Immature natural killer cell (primary cell): ENCODE results near the gene SAE1. TPM values are rescaled to one million over a fixed set of nuclear protein-coding genes. Genes with fewer than 3 reads are reported as not detected.

Source experiments
- DNase-seq, 3 donors: peaks; one replicate each; pipeline ENCODE4 v3.0.0; 2022; ENCODE audit warnings: mixed read lengths in 1 of 3
- H3K27ac Mint-ChIP-seq, 6 donors: one replicate each; pipeline ENCODE4 v1.8.0; 2020; ENCODE audit warnings: mixed read lengths in 6 of 6, mild to moderate bottlenecking in 5 of 6, inconsistent platforms in 4 of 6, moderate library complexity in 3 of 6
- H3K27me3 Mint-ChIP-seq, 3 donors: one replicate each; pipeline ENCODE4 v1.8.0; 2020 to 2021; ENCODE audit warnings: low read depth in 3 of 3, mild to moderate bottlenecking in 3 of 3, mixed read lengths in 3 of 3, moderate library complexity in 3 of 3, inconsistent platforms in 1 of 3
- H3K36me3 Mint-ChIP-seq, 3 donors: one replicate each; pipeline ENCODE4 v1.8.0; 2020; ENCODE audit warnings: mixed read lengths in 3 of 3, inconsistent platforms in 2 of 3, mild to moderate bottlenecking in 2 of 3
- H3K4me1 Mint-ChIP-seq, 2 donors: one replicate each; pipeline ENCODE4 v1.8.0; 2020; ENCODE audit warnings: inconsistent platforms in 2 of 2, mild to moderate bottlenecking in 2 of 2, mixed read lengths in 2 of 2, moderate library complexity in 1 of 2
- H3K4me3 Mint-ChIP-seq, 5 donors: one replicate each; pipeline ENCODE4 v1.8.0; 2020; ENCODE audit warnings: mild to moderate bottlenecking in 5 of 5, mixed read lengths in 5 of 5, inconsistent platforms in 3 of 5, moderate library complexity in 3 of 5
- H3K9me3 Mint-ChIP-seq, 6 donors: one replicate each; pipeline ENCODE4 v1.8.0; 2020; ENCODE audit warnings: mild to moderate bottlenecking in 6 of 6, mixed read lengths in 6 of 6, inconsistent platforms in 4 of 6, moderate library complexity in 3 of 6
- polyA plus RNA-seq, 3 donors: library from polyadenylated mRNA; unstranded; fragments of 300-500 nt; fragmentation: Illumina TruSeq; gene quantifications; one replicate each; pipeline ENCODE4 v1.2.3, GENCODE V29; 2021

SAE1 gene
- polyA plus RNA-seq, 3 donors from 2014 or later: 111 to 159 (median 119) TPM

- H3K36me3 Mint-ChIP-seq: no peaks in the 10 kb centered on the region
- H3K9me3 Mint-ChIP-seq: no peaks in the 10 kb centered on the region
- peaks cover 21 to 25% of the 10 kb centered on the region in 2 donors for H3K4me1 Mint-ChIP-seq
- DNase-seq: peak; percentile 57 to 68 (median 60)
- peak overlapping the region; percentile 83 to 89 (median 85) for H3K4me3 Mint-ChIP-seq
- H3K27ac Mint-ChIP-seq: peak overlapping the region in 5 of 6 donors; percentile 74 to 94 (median 93)
- H3K27me3 Mint-ChIP-seq: peaks cover 19 to 24% (median 22%) of the 10 kb centered on the region in 3 donors
Observed at GRCh38 chr19:47227352-47228167, 96.9 kb downstream of the SAE1 start.

- Mint-ChIP-seq H3K4me3 (peak overlapping the region in 4 of 5 donors; percentile 83 to 89 (median 85)), H3K4me1 (peaks cover 27 to 29% of the 10 kb centered on the region in 2 donors), H3K36me3 (no peaks in the 10 kb centered on the region), H3K27ac (peak overlapping the region in 1 of 6 donors; percentile 94), H3K9me3 (no peaks in the 10 kb centered on the region), H3K27me3 (peaks cover 19 to 25% (median 24%) of the 10 kb centered on the region in 3 donors)
- peak; percentile 50 for DNase-seq
Observed at GRCh38 chr19:47228168-47228936, 97.7 kb downstream of the SAE1 start.

GRCh38 chr19:47228937-47229675, 98.5 kb downstream of the SAE1 start:
- Mint-ChIP-seq H3K9me3 (no peaks in the 10 kb centered on the region), H3K27me3 (peaks cover 19 to 25% (median 22%) of the 10 kb centered on the region in 3 donors), H3K27ac (no peak overlapping the region), H3K4me3 (no peak overlapping the region), H3K4me1 (peaks cover 27 to 29% of the 10 kb centered on the region in 2 donors), H3K36me3 (no peaks in the 10 kb centered on the region)
- DNase-seq: peak; percentile 64 to 67 (median 65)

GRCh38 chr19:47229676-47230053, 99.0 kb downstream of the SAE1 start:
- peak in 2 of 3 donors; percentile 40 to 41 for DNase-seq
- Mint-ChIP-seq H3K36me3 (no peaks in the 10 kb centered on the region), H3K27ac (no peak overlapping the region), H3K4me3 (no peak overlapping the region), H3K4me1 (peaks cover 27 to 29% of the 10 kb centered on the region in 2 donors), H3K9me3 (no peaks in the 10 kb centered on the region), H3K27me3 (peaks cover 19 to 25% (median 22%) of the 10 kb centered on the region in 3 donors)

GRCh38 chr19:47230054-47230920, 99.7 kb downstream of the SAE1 start:
- peak overlapping the region; percentile 8 to 67 (median 46) for H3K4me3 Mint-ChIP-seq
- peaks cover 26 to 28% of the 10 kb centered on the region in 2 donors for H3K4me1 Mint-ChIP-seq
- no peaks in the 10 kb centered on the region for H3K9me3 Mint-ChIP-seq
- H3K27ac Mint-ChIP-seq: no peak overlapping the region
- peaks cover 19 to 25% (median 22%) of the 10 kb centered on the region in 3 donors for H3K27me3 Mint-ChIP-seq
- DNase-seq: peak; percentile 86 to 88 (median 88)
- no peaks in the 10 kb centered on the region for H3K36me3 Mint-ChIP-seq

GRCh38 chr19:47230921-47231214, 100.2 kb downstream of the SAE1 start, which contains the start of gene BBC3:
Gene BBC3, minus strand, starts transcription at chr19:47231199. Its CDS starts 2,768 bp downstream, at chr19:47228431.
- Mint-ChIP-seq H3K27ac (peak within 1 kb of the TSS; percentile 83 to 97 (median 92)), H3K4me3 (peak within 1 kb of the TSS; percentile 83 to 91 (median 86)), H3K36me3 (no peaks in the 10 kb centered on the region), H3K27me3 (peaks cover 14 to 23% (median 21%) of the 10 kb centered on the region in 3 donors), H3K9me3 (no peaks in the 10 kb centered on the region), H3K4me1 (peaks cover 20 to 23% of the 10 kb centered on the region in 2 donors)
- DNase-seq: no peak

GRCh38 chr19:47231215-47232054, 100.8 kb downstream of the SAE1 start:
- Mint-ChIP-seq H3K4me3 (peak overlapping the region; percentile 83 to 91 (median 86)), H3K4me1 (peaks cover 19 to 23% of the 10 kb centered on the region in 2 donors), H3K9me3 (no peaks in the 10 kb centered on the region), H3K36me3 (no peaks in the 10 kb centered on the region), H3K27me3 (peaks cover 17 to 21% (median 20%) of the 10 kb centered on the region in 3 donors), H3K27ac (peak overlapping the region; percentile 83 to 97 (median 92))
- peak; percentile 90 to 92 (median 91) for DNase-seq

GRCh38 chr19:47232422-47233211, 102.0 kb downstream of the SAE1 start:
- no peaks in the 10 kb centered on the region for H3K9me3 Mint-ChIP-seq
- no peaks in the 10 kb centered on the region for H3K36me3 Mint-ChIP-seq
- H3K27me3 Mint-ChIP-seq: peaks cover 10 to 11% (median 11%) of the 10 kb centered on the region in 3 donors
- peak overlapping the region; percentile 83 to 91 (median 86) for H3K4me3 Mint-ChIP-seq
- H3K27ac Mint-ChIP-seq: peak overlapping the region; percentile 60 to 97 (median 89)
- peaks cover 18 to 19% of the 10 kb centered on the region in 2 donors for H3K4me1 Mint-ChIP-seq
- DNase-seq: no peak

GRCh38 chr19:47236072-47236675, 105.5 kb downstream of the SAE1 start:
- Mint-ChIP-seq H3K27ac (no peak overlapping the region), H3K27me3 (peaks cover 10 to 12% (median 12%) of the 10 kb centered on the region in 3 donors), H3K4me3 (no peak overlapping the region), H3K9me3 (no peaks in the 10 kb centered on the region), H3K4me1 (peaks cover 33 to 34% of the 10 kb centered on the region in 2 donors), H3K36me3 (no peaks in the 10 kb centered on the region)
- no peak for DNase-seq

- Mint-ChIP-seq H3K27me3 (peaks cover 4 to 8% (median 6%) of the 10 kb centered on the region in 3 donors), H3K36me3 (no peaks in the 10 kb centered on the region), H3K27ac (peak overlapping the region in 5 of 6 donors; percentile 54 to 91 (median 77)), H3K4me3 (peak overlapping the region; percentile 73 to 95 (median 86)), H3K4me1 (peaks cover 15 to 26% of the 10 kb centered on the region in 2 donors), H3K9me3 (no peaks in the 10 kb centered on the region)
- no peak for DNase-seq
Observed at GRCh38 chr19:47239152-47239551, 108.5 kb downstream of the SAE1 start.
